DND-41 (cell line): ENCODE data around the gene BOD1L2.

Source experiments
- ATAC-seq: fragments of 200-7000 bp; cut with Tn5 transposase; 3 replicates; pipeline ENCODE4 v1.9.1; 2021; ENCODE audit warnings: low read depth; ENCODE audit not compliant: insufficient read depth
- DNase-seq: peaks from one replicate; pipeline ENCODE4 v3.0.0-alpha.2; 2020
- H2AFZ ChIP-seq: 2 replicates; pipeline ENCODE4 v1.6.0; 2012; ENCODE audit warnings: low read depth, low read length
- H3K27ac ChIP-seq: 2 replicates; pipeline ENCODE4 v1.5.1; 2012; ENCODE audit warnings: low read length, inconsistent platforms
- H3K27me3 ChIP-seq: fragments of 200-600 bp; sonication (generic); 2 replicates; pipeline ENCODE4 v1.6.0; 2012; ENCODE audit warnings: low read length, mild to moderate bottlenecking, inconsistent platforms; ENCODE audit not compliant: insufficient read depth, poor library complexity
- H3K36me3 ChIP-seq: 2 replicates; pipeline ENCODE4 v1.5.1; 2012; ENCODE audit warnings: low read length, inconsistent platforms; ENCODE audit not compliant: insufficient read depth
- H3K4me1 ChIP-seq: 2 replicates; pipeline ENCODE4 v1.5.1; 2012; ENCODE audit warnings: mild to moderate bottlenecking, low read length; ENCODE audit not compliant: insufficient read depth
- H3K4me2 ChIP-seq: 2 replicates; pipeline ENCODE4 v1.6.0; 2012; ENCODE audit warnings: mild to moderate bottlenecking, moderate library complexity, low read length, inconsistent platforms; ENCODE audit not compliant: insufficient read depth
- H3K4me3 ChIP-seq, 2 experiments: fragments of 200-600 bp in 1 of 2; shearing (Covaris generic) in 1 of 2; 2 replicates each; pipeline ENCODE4 v1.5.1; 2012 to 2016; ENCODE audit warnings: inconsistent platforms in 2 of 2, low read length in 2 of 2, mild to moderate bottlenecking in 2 of 2, low read depth in 1 of 2, moderate library complexity in 1 of 2
- H3K79me2 ChIP-seq: 2 replicates; pipeline ENCODE4 v1.6.0; 2012; ENCODE audit warnings: low read length, inconsistent platforms; ENCODE audit not compliant: insufficient read depth
- H3K9ac ChIP-seq: 2 replicates; pipeline ENCODE4 v1.6.0; 2012; ENCODE audit warnings: low read depth, mild to moderate bottlenecking, inconsistent platforms, low read length, moderate library complexity
- H3K9me3 ChIP-seq: 2 replicates; pipeline ENCODE4 v1.5.1; 2012; ENCODE audit warnings: low read length, moderate library complexity, mild to moderate bottlenecking, inconsistent platforms; ENCODE audit not compliant: insufficient read depth, severe bottlenecking
- H4K20me1 ChIP-seq: 2 replicates; pipeline ENCODE4 v1.6.0; 2012; ENCODE audit warnings: low read length; ENCODE audit not compliant: insufficient read depth
- CTCF ChIP-seq: IDR thresholded peaks from 2 replicates; pipeline ENCODE4 v1.5.1; 2012; ENCODE audit warnings: borderline replicate concordance, low read length, moderate library complexity, mild to moderate bottlenecking; ENCODE audit not compliant: poor library complexity, severe bottlenecking; ENCODE audit errors: extremely low read depth
- EZH2 ChIP-seq: IDR thresholded peaks from 3 replicates; pipeline ENCODE4 v1.6.1; 2012; ENCODE audit warnings: borderline replicate concordance, low read depth, mild to moderate bottlenecking, moderate library complexity, low read length, inconsistent platforms; ENCODE audit not compliant: severe bottlenecking

Gene BOD1L2

DNA sequence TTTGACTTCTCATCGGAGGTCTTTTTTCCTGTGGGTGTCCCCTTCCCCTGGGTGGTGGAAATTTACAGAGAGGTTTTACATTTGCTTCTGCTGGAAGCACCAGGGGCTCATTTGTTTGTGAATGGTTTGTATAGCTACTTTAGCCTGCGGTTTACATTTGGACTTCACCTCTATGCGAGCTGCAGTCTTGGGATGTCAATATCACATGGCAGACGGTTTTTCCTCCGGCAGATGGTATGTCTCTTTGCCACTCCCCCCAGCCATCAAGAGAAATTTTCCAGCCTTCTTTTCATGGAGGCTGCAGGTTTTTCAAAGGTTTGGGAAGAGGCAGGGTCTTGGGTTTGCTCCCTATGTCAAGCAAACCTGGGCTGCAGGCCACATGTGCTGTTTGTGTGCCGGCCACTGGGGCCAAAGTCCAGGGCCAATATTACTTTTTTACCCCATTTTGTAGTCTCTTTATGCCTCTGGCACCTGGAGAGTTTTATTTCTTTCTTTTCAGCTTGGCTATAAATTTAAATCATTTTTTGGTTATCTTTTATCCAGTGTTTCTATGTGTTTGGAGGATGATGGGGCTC is 23.9 kb upstream of the BOD1L2 start:
- Histone ChIP-seq H4K20me1 (no peaks in the 10 kb centered on the region), H3K9ac (no peak overlapping the region), H3K9me3 (no peaks in the 10 kb centered on the region), H3K27ac (no peak overlapping the region), H3K4me2 (no peak overlapping the region), H2AFZ (no peak overlapping the region), H3K4me1 (no peaks in the 10 kb centered on the region), H3K4me3 (no peak overlapping the region), H3K27me3 (no peaks in the 10 kb centered on the region), H3K36me3 (no peaks in the 10 kb centered on the region), H3K79me2 (no peaks in the 10 kb centered on the region)
- ATAC-seq, result no peak
- no peak for DNase-seq
- TF ChIP-seq CTCF (no peak), EZH2 (no peak)

DNA sequence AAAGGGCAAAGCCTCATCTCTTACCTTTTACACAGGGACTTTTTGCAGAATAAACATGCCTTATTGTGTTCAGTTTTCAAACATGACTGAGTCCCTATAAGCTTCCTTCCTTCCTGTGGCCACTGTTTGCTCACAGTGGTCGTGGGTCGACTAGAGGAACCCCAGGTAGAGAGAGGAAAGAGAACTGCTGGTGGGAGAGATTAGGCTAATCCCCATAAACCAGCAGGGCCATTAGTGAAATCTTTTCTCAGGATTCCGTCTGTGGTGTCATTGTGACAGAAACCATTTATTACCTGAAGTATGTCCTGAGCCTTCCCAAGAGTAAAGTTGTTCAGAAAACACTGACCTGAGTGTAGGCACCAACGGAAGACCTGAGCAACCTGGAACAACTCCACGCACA is 21.3 kb upstream of the BOD1L2 start:
- no peaks in the 10 kb centered on the region for H3K4me1 ChIP-seq
- H4K20me1 ChIP-seq, result no peaks in the 10 kb centered on the region
- no peak overlapping the region for H3K4me3 ChIP-seq
- no peak overlapping the region for H2AFZ ChIP-seq
- H3K4me2 ChIP-seq, result no peak overlapping the region
- H3K27me3 ChIP-seq, result no peaks in the 10 kb centered on the region
- no peak for ATAC-seq
- DNase-seq, result no peak
- H3K9ac ChIP-seq, result no peak overlapping the region
- no peaks in the 10 kb centered on the region for H3K36me3 ChIP-seq
- H3K9me3 ChIP-seq, result no peaks in the 10 kb centered on the region
- TF ChIP-seq CTCF (no peak), EZH2 (no peak)
- no peaks in the 10 kb centered on the region for H3K79me2 ChIP-seq
- H3K27ac ChIP-seq, result no peak overlapping the region

GRCh38 chr18:57128220-57128932 is 18.5 kb upstream of the BOD1L2 start:
- H3K4me2 ChIP-seq, result no peak overlapping the region
- no peaks in the 10 kb centered on the region for H3K79me2 ChIP-seq
- H3K4me3 ChIP-seq, result no peak overlapping the region
- H3K36me3 ChIP-seq, result no peaks in the 10 kb centered on the region
- no peak for TF ChIP-seq CTCF
- no peak for TF ChIP-seq EZH2
- H3K4me1 ChIP-seq, result no peaks in the 10 kb centered on the region
- H2AFZ ChIP-seq, result no peak overlapping the region
- ATAC-seq, result no peak
- H3K27me3 ChIP-seq, result no peaks in the 10 kb centered on the region
- H3K9me3 ChIP-seq, result no peaks in the 10 kb centered on the region
- no peak for DNase-seq
- H3K9ac ChIP-seq, result no peak overlapping the region
- H3K27ac ChIP-seq, result no peak overlapping the region
- H4K20me1 ChIP-seq, result no peaks in the 10 kb centered on the region
